Glutamatergic neuron (in vitro differentiated cells): ENCODE data around the gene LIMS1. TPM values are rescaled to one million over a fixed set of nuclear protein-coding genes. Genes with fewer than 3 reads are reported as not detected.

Experiments
- DNase-seq: peaks from one replicate; pipeline ENCODE4 v3.0.0; 2022
- H3K27ac Mint-ChIP-seq: one replicate; pipeline ENCODE4 v1.8.0; 2020; ENCODE audit warnings: mild to moderate bottlenecking, mixed read lengths, inconsistent platforms; ENCODE audit not compliant: unreplicated experiment
- H3K27me3 Mint-ChIP-seq: one replicate; pipeline ENCODE4 v1.8.0; 2020; ENCODE audit warnings: mild to moderate bottlenecking, moderate library complexity, mixed read lengths, inconsistent platforms; ENCODE audit not compliant: unreplicated experiment
- H3K36me3 Mint-ChIP-seq: one replicate; pipeline ENCODE4 v1.8.0; 2020; ENCODE audit warnings: mild to moderate bottlenecking, mixed read lengths, inconsistent platforms; ENCODE audit not compliant: unreplicated experiment
- H3K4me1 Mint-ChIP-seq: one replicate; pipeline ENCODE4 v1.8.0; 2020; ENCODE audit warnings: mild to moderate bottlenecking, low read depth, mixed read lengths, inconsistent platforms; ENCODE audit not compliant: unreplicated experiment
- H3K4me3 Mint-ChIP-seq: one replicate; pipeline ENCODE4 v1.8.0; 2020; ENCODE audit warnings: mild to moderate bottlenecking, mixed read lengths, inconsistent platforms; ENCODE audit not compliant: unreplicated experiment
- H3K9me3 Mint-ChIP-seq: one replicate; pipeline ENCODE4 v1.8.0; 2020; ENCODE audit warnings: mild to moderate bottlenecking, moderate library complexity, mixed read lengths, inconsistent platforms; ENCODE audit not compliant: unreplicated experiment
- total RNA-seq: library from RNA; stranded (reverse); fragmentation: NEBNext Ultra II Directional; extraction: Animal tissue kit (Norgen Biotek cat#: 25700); gene quantifications from one replicate; pipeline ENCODE4 v1.2.1, GENCODE V29; 2021; ENCODE audit not compliant: unreplicated experiment
- TF ChIP-seq, protein P1 (sequence below): fragments of 200-600 bp; sonication (generic); IDR thresholded peaks from one replicate; pipeline ENCODE4 v1.5.0; 2021; ENCODE audit not compliant: partially characterized antibody, unreplicated experiment

LIMS1 gene
- total RNA-seq, 1 donor from 2014 or later = 18.5 TPM

DNA sequence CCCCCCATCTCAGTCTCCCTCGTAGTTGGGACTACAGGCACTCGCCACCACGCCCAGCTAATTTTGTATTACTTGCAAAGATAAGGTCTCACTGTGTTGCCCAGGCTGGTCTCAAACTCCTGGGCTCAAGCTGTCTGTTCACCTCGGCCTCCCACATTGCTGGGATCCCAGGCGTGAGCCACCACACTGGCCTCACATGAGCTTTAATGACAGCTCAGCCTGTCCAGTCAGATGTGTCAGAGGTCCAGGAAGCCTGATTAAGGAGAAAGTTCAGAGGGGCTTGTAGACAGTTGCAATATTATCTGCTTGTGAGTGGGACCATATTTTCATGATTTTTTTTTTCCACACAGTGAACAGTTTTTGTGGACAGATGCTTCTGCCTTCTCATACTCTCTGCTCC lies 82.0 kb downstream of the LIMS1 start:
- no peak overlapping the region for H3K4me3 Mint-ChIP-seq
- H3K4me1 Mint-ChIP-seq = peaks cover 70% of the 10 kb centered on the region
- H3K27ac Mint-ChIP-seq = peak overlapping the region; percentile 74
- no peak for DNase-seq
- H3K36me3 Mint-ChIP-seq = no peaks in the 10 kb centered on the region
- peaks cover 4% of the 10 kb centered on the region for H3K9me3 Mint-ChIP-seq
- TF ChIP-seq, protein P1, sequence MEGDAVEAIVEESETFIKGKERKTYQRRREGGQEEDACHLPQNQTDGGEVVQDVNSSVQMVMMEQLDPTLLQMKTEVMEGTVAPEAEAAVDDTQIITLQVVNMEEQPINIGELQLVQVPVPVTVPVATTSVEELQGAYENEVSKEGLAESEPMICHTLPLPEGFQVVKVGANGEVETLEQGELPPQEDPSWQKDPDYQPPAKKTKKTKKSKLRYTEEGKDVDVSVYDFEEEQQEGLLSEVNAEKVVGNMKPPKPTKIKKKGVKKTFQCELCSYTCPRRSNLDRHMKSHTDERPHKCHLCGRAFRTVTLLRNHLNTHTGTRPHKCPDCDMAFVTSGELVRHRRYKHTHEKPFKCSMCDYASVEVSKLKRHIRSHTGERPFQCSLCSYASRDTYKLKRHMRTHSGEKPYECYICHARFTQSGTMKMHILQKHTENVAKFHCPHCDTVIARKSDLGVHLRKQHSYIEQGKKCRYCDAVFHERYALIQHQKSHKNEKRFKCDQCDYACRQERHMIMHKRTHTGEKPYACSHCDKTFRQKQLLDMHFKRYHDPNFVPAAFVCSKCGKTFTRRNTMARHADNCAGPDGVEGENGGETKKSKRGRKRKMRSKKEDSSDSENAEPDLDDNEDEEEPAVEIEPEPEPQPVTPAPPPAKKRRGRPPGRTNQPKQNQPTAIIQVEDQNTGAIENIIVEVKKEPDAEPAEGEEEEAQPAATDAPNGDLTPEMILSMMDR = no peak
- peaks cover 6% of the 10 kb centered on the region for H3K27me3 Mint-ChIP-seq

DNA sequence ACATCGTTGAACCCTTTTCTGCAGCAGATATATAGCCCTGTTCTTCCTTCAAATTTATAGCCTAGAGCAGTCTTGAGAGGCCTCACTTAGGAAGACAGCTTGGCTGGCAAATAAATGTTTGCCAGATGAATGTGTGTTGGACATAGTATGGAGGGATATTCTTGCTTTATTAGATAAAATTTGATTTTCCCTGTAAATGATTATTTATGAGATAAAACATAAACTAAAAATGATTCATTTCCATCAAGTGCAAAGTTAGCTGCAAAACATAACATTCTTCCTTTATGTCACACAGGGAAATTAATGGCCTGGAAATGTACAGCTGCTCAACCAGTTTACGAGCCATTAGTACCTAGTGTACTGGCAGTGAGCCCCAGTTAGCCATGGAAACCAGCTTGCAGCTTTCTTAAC lies 82.5 kb downstream of the LIMS1 start:
- DNase-seq = no peak
- Mint-ChIP-seq H3K27ac (peak overlapping the region; percentile 74), H3K9me3 (peaks cover 5% of the 10 kb centered on the region), H3K27me3 (peaks cover 7% of the 10 kb centered on the region), H3K4me3 (no peak overlapping the region), H3K4me1 (peaks cover 73% of the 10 kb centered on the region), H3K36me3 (no peaks in the 10 kb centered on the region)
- TF ChIP-seq, protein P1 = no peak

DNA sequence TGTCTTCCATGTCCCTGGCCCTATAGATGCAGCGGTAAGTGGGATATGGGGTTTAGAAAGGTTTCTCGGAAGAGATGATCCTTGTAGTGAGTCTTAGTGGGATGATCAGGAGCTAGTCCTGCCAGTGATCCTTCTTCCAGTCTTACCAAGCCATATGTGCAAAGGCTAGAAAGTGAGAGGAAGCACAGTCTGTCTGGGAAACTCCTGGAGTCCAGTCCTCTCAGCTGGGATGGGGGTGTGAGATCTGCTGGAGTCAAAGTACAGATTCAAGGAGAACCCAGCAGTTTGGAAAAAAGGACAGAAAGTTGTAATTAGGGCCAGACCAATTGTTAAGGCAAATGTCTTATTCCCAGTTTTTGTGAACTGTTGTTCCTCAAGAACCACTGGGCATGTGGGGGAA lies 83.3 kb downstream of the LIMS1 start:
- Mint-ChIP-seq H3K4me1 (peaks cover 72% of the 10 kb centered on the region), H3K4me3 (no peak overlapping the region), H3K27ac (peak overlapping the region; percentile 57), H3K9me3 (peaks cover 5% of the 10 kb centered on the region), H3K36me3 (no peaks in the 10 kb centered on the region), H3K27me3 (peaks cover 7% of the 10 kb centered on the region)
- no peak for DNase-seq
- TF ChIP-seq, protein P1 = no peak

DNA sequence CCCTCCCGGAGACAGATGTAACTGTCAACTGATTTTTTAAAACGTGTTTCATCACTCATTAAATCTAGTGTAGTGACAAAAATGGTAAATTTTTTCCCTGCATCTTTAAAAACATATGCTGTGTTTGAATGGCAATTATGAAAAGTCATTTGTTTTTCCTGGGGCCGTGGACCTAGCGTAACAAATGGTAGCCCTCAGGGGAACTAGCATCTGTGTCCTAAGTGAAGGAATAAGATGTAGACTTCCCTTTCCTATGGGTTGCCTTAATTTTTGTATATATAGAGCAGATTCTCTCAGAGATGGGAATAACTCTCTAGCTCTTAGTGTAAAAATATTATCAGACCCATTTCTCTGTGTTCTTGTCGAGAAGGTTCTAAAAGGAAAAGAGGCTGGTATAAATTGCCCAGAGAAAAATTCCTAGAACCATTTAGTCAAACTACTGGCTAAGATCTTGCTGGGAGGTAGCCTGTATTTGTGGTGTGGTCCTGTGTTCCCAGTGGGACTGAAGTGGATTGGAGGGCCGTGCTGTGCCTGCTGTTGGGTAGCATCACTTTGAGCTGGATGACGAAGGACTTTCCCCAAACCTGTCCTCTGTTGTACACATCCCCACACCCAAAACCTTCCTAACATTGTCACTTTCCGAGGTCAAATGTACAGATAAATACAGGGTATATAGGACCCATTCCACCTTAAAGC lies 85.8 kb downstream of the LIMS1 start:
- TF ChIP-seq, protein P1 = no peak
- peaks cover 57% of the 10 kb centered on the region for H3K4me1 Mint-ChIP-seq
- H3K9me3 Mint-ChIP-seq = peaks cover 1% of the 10 kb centered on the region
- H3K27me3 Mint-ChIP-seq = peaks cover 5% of the 10 kb centered on the region
- DNase-seq = no peak
- H3K36me3 Mint-ChIP-seq = no peaks in the 10 kb centered on the region
- peak overlapping the region; percentile 66 for H3K4me3 Mint-ChIP-seq
- H3K27ac Mint-ChIP-seq = peak overlapping the region; percentile 97

DNA sequence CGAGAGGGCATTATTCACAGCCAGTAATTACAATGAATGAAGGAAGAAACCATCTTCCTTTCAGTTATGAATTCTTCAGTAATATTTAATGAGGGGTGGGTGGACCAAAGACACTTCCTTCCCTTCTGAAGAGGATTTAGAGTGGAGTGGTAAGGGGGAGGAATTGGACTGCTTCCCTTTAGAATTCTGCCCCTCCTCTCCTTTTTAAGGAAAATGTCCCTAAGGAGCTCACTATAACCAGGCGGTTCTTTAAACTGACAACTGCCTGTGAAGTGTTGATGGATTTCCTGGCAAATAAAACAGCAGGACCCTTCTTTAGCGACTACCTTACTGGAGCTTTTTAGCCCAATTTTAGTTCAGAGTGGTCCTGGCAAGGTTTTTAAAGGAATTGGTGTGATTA lies 86.4 kb downstream of the LIMS1 start:
- TF ChIP-seq, protein P1 = no peak
- peak overlapping the region; percentile 97 for H3K27ac Mint-ChIP-seq
- no peak for DNase-seq
- H3K9me3 Mint-ChIP-seq = peaks cover 1% of the 10 kb centered on the region
- H3K36me3 Mint-ChIP-seq = no peaks in the 10 kb centered on the region
- peaks cover 5% of the 10 kb centered on the region for H3K27me3 Mint-ChIP-seq
- H3K4me3 Mint-ChIP-seq = peak overlapping the region; percentile 66
- H3K4me1 Mint-ChIP-seq = peaks cover 53% of the 10 kb centered on the region
